D721Med (cell line): ENCODE measurements around the gene ITGB8.

Experiments used
- DNase-seq: peaks from one replicate; pipeline ENCODE4 v3.0.0; 2011; ENCODE audit warnings: low spot score; ENCODE audit not compliant: insufficient read length
- FAIRE-seq: peaks from 2 replicates; lab custom pipeline; 2011; peaks lifted over from hg19 to GRCh38; lab: Jason Lieb, UNC
- CTCF ChIP-seq: IDR thresholded peaks from 2 replicates; pipeline ENCODE4 v1.5.1; 2012; ENCODE audit warnings: mild to moderate bottlenecking, control low read depth; ENCODE audit not compliant: insufficient read depth; ENCODE audit errors: missing control alignments

ITGB8 gene

GRCh38 chr7:20327055-20327454 is 3.6 kb upstream of the ITGB8 start:
- TF ChIP-seq CTCF: no peak
- FAIRE-seq: no peak
- DNase-seq: no peak

GRCh38 chr7:20328027-20328426 is 2.7 kb upstream of the ITGB8 start:
- no peak for TF ChIP-seq CTCF
- DNase-seq (no peak), FAIRE-seq (no peak)

GRCh38 chr7:20328692-20329091 is 2.0 kb upstream of the ITGB8 start:
- FAIRE-seq (no peak), DNase-seq (no peak)
- no peak for TF ChIP-seq CTCF

- FAIRE-seq: no peak
- DNase-seq: no peak
- TF ChIP-seq CTCF: no peak
Observed at GRCh38 chr7:20329389-20330238, 1.1 kb upstream of the ITGB8 start.

GRCh38 chr7:20330928-20331909 is 519 bp downstream of the ITGB8 start:
- FAIRE-seq (no peak), DNase-seq (no peak)
- no peak for TF ChIP-seq CTCF

- peak; percentile 11 for FAIRE-seq
- DNase-seq: no peak
- TF ChIP-seq CTCF: no peak
Observed at GRCh38 chr7:20331910-20332813, 1.5 kb downstream of the ITGB8 start.
